SW480 (cell line): ENCODE measurements around the gene IFT52.
"Not testable (repeated sequence)": the region's sequence is repeated elsewhere in the genome, so short reads cannot be mapped to it uniquely, and the experiment has no call there.

ENCODE experiments used
- DNase-seq: peaks from one replicate; pipeline ENCODE4 v3.0.0-alpha.2; 2016; ENCODE audit warnings: low spot score

IFT52 gene

GRCh38 chr20:43651650-43652184, 61.0 kb downstream of the IFT52 start:
- not testable (repeated sequence) for DNase-seq

- no peak for DNase-seq
Observed at GRCh38 chr20:43653966-43654365, 63.2 kb downstream of the IFT52 start.

DNA sequence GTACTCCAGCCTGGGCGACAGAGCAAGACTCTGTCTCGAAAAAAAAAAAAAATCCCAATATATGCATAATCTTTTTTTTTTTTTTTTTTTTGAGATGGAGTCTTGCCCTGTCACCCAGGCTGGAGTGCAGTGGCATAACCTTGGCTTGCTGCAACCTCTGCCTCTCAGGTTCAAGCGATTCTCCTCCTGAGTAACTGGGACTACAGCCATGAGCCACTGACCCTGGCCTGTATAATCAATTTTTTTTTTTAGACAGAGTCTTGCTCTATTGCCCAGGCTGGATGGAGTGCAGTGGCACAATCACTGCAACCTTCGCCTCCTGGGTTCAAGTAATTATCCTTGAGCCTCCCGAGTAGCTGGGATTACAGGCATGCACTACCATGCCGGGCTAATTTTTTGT, 64.4 kb downstream of the IFT52 start:
- not testable (repeated sequence) for DNase-seq

DNA sequence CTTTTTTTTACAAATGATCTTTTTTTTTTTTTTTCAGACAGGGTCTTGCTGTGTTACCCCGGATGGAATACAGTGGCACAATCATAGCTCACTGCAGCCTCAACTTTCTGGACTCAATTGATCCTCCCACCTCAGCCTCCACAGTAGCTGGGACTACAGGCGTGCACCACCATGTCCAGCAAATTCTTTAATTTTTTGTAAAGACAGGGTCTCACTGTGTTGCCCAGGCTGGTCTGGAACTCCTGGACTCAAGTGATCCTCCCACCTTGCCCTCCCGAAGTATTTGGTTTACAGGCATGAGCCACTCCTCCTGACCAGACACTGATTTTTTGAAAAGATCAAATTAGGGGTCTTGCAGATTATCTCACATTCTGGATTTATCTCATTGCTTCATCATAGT, 65.2 kb downstream of the IFT52 start:
- no peak for DNase-seq

DNA sequence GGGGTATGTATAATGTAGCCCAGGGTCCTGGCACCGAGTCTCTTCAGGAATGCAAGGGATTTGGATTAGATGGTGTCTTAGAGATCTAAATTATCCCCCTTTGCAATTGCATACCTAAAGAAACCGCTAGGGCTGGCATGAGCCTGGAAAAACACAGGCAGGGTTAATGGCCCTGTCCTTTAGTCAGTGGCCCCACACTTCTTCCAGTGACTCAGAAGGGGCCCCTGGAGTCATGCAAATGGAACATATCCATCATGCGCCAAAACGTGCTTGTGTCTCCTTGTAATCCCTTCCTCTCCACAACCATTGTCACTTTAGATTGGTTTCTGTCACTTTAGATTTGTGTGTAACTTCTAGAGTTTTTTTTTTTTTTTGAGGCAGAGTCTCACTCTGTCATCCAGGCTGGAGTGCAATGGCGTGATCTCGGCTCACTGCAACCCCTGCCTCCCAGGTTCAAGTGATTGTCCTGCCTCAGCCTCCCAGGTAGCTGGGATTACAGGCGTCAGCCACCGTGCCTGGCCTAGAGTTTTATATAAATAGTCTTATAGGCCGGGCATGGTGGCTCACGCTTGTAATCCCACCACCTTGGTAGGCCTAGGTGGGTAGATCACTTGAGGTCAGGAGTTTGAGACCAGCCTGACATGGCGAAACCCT, 67.5 kb downstream of the IFT52 start:
- peak; percentile 56 for DNase-seq

DNA sequence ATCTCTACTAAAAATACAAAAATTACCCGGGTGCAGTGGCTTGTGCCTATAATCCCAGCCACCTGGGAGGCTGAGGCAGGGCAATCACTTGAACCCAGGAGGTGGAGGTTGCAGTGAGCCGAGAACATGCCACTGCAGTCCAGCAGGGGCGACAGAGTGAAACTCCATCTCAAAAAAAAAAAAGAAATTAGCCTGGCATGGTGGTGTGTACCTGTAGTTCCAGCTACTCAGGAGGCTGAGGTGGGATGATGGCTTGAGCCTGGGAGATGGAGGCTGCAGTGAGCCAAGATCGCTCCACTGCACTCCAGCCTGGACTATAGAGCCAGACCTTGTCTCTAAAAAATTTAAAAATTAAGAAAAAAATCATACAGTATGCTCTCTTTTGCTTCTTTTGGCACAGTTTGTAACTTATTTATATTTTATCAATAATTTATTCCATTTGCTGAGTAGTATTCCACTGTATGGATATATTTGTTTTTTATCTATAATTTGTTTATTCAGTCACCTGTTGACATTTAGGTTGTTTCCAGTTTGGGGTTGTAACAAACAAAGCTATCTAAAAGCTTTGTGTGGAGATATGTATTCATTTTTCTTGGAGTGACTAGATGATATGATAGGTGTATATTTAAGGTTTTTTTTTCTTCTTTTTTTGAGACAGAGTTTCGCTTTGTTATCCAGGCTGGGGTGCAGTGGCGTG, 68.1 kb downstream of the IFT52 start:
- DNase-seq: no peak

DNA sequence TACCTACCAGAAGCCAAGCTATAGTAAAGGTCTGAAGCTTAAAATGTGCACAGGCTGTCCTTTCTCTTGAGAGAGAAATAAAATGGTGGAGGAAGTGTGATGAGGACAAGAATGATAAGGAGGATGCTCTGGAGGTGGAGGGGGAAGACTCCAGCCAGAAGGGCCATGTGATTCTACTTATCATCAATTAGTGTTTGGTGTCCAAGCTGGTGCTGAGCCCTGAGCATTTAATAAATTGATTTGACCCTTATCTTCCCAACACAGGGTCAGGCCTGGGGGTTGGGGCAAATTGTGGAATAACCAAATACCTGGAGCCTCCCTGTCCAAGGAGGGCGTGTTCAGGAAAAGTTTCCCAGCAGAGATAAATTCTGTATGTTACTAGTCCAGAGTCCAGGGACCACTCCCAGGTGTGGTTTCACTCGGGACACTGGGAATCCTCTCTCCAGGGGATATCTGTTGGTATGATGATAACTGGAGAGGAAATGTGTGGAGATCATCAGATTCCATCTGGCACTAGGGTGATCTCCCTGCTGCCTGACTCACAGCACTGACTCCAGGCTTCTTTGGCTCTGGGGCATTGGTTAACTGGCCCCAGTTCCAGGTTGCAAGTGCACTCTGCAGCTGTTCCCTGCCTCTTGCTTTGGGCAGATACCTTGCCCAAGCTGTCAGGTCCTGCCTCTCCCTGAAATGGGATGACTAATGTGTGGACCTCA, 72.4 kb downstream of the IFT52 start:
- peak; percentile 76 for DNase-seq

DNA sequence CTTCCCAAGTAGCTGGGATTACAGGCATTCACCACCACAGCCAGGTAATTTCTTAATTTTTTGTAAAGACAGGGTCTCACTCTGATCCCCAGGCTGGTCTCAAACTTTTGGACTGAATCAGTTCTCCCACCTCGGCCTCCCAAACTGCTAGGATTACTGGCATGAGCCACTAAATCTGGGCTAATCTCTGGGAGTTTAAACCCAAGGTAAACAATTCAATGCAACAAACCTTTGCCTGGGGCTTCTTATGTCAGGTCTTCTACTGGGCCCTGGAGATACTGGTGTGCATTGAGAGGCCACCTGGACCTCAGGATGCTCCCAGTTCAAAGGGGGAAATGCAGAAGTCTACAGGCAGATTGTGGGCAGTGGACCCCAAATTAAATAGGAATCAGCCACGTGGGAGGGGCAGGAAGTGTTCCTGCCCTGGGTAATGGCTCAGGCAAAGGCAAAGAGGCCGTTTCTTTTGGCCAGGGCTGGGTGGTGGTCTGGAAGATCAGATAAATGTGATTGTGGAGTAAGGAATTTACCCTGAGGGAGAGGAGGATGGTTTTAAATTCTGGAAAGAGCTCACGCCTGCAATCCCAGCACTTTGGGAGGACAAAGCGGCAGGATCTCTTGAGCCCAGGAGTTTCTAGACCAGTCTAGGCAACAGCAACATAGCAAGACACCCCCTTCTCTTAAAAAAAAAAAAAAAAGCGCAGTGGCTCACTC, 74.9 kb downstream of the IFT52 start:
- DNase-seq: no peak

GRCh38 chr20:43666376-43667328, 75.9 kb downstream of the IFT52 start, which contains the start of gene MYBL2:
Gene MYBL2, plus strand, starts transcription at chr20:43667114. Its CDS starts 170 bp downstream, at chr20:43667284.
- DNase-seq: peak; percentile 80

DNA sequence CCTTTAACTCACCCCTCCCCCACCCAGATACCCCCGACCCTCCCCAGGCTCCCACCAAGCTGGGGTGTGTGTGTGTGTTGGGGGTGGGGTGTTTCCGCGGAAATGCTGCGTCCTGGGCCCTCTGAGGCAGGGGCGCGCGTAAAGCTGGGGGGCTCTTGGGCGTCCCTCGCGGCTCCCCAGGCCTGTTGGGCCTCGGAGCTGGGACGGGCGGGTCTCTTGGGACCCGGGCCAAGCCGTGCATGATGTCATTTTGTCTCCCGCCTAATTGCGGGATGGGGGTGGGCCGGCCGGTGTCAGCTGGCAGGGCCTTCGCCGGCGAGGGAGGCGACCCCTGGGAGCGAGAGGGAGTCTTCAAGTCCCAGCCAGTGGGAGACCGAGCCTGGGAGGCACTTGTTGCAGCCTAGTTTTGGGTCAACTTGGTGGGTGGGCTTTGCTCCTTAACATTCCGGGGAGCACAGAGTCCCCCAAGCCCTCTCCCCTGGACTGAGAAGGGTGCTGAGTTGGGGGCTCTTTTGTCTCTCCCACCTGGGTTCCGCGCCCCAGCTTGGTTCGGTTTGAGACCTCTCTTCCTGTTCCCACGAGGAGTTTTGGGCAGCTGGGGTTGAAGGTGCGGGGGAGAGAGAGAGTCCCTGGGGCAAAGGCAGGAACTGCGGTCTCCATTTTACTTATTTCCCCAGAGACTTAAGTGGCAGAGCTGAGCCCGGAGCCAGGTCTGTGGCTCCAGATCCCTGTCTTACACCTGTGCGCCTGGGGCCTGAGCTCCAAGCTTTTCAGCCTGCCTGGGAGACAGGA, 76.8 kb downstream of the IFT52 start:
- DNase-seq: no peak

GRCh38 chr20:43669332-43669731, 78.6 kb downstream of the IFT52 start:
- DNase-seq: no peak

DNA sequence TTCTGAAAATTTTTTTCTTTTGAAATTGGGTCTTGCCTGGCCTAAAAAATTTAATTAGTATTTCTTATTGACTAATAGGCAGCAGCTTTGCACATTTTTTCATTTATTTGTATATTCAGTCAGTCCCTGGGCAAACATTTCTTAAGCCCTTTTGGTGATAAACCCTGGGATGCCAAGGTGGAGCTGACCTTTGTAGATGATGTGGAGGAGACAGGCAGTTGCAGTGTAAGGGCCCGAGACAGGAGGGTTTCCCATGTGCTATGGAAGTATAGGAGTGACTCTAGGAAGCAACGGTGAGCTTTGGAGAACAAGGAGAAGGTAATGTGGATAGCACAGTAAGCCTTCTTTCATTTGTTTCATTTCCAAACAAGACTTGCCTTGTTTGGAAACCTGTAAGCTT, 79.7 kb downstream of the IFT52 start:
- DNase-seq: no peak

DNA sequence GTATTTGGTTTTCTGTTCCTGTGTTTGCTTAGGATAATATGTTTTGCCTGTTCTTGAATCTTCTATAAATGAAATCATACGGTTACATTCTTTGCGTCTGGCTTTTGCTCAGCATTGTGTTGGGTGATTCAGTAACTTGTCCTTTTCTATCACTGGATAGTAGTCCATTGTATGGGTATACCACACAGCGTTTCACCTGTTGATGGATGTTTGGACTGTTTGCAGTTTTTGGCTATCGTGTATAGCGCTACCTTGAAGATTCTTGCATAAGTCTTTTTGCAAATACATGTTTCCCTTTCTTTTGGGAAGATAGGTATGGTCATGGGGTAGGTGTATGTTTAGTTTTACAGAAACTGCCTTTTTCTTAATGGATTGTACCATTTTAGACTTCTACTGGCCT, 85.6 kb downstream of the IFT52 start:
- no peak for DNase-seq

DNA sequence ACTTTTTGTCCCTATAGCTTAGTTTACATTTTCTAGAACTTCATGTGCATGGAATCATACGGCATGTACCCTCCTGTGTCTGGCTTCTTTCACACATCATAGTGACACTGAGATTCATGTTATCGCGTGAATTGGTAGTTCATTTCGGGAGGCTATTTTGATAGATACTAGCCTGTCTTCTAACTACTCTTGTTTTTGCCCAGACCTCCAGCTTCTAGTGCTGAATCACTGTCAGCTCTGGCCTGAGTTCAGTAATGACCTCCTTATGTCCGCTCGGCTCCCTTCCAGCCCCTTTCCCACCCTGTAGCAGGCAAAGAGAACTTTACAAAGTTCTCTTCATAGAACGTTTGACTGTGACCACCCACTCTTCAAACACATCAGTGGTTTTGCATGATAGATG, 90.2 kb downstream of the IFT52 start:
- no peak for DNase-seq

DNA sequence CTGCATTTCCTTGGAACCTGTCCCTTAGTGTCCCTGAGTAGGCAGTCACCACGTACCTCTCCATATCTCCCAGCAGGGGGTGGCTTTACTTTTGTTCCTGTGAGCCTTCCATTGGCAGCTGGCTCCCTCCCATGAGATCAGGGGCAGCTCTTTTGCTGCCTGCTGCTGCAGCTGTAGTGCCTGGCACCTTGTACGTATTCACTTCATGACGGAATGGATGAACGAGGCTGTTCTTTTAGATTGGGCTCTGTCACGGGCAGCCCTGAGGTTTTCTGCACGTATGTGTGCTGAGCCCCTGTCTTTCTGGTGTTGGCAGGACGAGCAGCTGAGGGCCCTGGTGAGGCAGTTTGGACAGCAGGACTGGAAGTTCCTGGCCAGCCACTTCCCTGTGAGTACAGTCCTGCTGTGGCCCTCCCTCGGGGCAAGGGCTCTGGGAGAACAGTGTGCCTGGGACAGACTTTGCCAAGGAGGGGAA, 90.8 kb downstream of the IFT52 start:
- DNase-seq: no peak

GRCh38 chr20:43681991-43682410, 91.3 kb downstream of the IFT52 start:
- no peak for DNase-seq

DNA sequence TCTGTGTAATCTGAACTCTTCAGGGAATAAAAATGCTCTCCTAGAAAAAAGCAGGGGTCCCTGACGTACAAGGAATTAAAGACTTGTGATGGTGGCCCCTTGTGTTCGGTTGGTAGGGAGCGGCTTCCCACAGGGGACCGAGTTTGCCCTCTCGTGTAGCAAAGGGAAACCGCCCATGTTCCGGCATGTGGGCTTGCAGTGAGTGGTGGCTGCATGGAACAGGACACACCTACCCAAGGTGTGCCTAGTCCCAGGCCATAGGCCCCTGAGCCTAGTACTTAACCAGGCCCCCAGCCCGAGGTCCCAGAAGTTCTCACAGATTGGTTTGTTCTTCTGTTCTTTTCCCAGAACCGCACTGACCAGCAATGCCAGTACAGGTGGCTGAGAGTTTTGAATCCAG, 91.7 kb downstream of the IFT52 start:
- DNase-seq: no peak

- DNase-seq: no peak
Observed at GRCh38 chr20:43686820-43687219, 96.1 kb downstream of the IFT52 start.

GRCh38 chr20:43689165-43689564, 98.4 kb downstream of the IFT52 start:
- no peak for DNase-seq
